GM18861 (cell line): ENCODE results near the gene TCEA2.

Experiments used
- ATAC-seq: cut with Tn5 transposase; IDR thresholded peaks from one replicate; pipeline ENCODE4 v1.9.1; 2021; ENCODE audit not compliant: unreplicated experiment

Gene TCEA2

DNA sequence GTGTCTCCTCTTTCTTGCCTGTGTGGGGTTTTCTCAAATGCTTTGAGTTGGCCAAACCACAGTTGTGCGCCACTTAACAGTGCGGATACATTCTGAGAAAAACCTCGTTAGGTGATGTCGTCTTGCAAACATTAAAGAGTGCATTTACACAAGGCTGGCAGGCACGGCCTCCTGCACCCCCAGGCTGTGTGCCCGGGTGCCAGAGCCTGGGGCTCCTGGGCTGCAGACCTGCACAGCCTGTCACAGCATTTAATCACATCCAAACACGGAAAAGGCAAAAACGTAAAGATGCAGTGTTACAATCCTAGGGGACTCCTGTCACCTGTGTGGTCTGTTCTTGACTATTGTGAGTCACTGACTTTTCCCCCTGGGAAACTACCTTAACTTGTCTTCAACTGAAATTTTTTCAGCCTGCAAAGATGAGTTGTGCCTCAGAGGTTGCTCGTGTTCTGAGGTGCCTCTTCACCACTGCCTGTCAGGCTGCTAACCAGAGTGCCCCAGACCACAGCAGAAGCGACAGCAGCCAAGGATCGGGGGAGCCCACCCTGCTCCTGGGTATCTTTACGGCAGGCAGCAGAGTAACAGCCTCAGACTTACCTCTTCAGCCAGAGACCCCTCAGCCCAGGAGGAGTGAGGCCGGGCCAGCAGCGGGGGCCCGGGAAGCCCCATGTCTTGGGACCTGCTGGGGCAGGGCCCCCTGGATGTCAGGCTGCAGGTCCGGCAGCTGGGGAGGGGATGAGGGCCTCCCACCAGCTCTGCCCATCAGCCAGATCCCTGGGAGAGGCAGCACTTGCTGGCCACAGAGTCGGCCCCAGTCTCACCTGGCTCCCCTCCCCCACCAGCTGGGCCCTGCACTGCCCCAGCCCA is 27.7 kb upstream of the TCEA2 start:
- no peak for ATAC-seq

DNA sequence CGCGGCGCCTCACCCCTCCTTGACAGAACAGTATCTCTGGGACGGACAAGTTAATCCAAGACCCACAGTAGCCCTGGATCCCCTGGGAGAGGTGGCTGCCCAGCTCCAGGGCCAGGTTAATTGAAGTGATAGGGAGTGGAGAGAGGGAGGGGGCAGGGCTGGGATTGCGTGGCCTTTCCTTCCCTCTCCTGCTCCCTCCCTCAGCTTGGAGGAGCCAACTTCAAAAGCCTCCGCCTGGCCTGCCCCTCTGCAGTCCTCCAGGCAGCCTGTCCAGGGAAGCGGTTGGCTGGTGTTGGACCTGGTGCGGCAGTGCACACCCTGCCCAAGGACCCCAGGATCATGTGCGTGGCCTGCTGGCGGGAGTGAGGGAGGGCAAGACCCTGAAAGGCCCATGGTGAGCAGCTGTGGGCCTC is 27.1 kb upstream of the TCEA2 start, which contains the start of gene C20orf204:
Gene C20orf204 (plus strand): TSS at position 250 of the 413 bp plus-strand sequence. CDS start 142 bp downstream, at position 392.
- no peak for ATAC-seq

DNA sequence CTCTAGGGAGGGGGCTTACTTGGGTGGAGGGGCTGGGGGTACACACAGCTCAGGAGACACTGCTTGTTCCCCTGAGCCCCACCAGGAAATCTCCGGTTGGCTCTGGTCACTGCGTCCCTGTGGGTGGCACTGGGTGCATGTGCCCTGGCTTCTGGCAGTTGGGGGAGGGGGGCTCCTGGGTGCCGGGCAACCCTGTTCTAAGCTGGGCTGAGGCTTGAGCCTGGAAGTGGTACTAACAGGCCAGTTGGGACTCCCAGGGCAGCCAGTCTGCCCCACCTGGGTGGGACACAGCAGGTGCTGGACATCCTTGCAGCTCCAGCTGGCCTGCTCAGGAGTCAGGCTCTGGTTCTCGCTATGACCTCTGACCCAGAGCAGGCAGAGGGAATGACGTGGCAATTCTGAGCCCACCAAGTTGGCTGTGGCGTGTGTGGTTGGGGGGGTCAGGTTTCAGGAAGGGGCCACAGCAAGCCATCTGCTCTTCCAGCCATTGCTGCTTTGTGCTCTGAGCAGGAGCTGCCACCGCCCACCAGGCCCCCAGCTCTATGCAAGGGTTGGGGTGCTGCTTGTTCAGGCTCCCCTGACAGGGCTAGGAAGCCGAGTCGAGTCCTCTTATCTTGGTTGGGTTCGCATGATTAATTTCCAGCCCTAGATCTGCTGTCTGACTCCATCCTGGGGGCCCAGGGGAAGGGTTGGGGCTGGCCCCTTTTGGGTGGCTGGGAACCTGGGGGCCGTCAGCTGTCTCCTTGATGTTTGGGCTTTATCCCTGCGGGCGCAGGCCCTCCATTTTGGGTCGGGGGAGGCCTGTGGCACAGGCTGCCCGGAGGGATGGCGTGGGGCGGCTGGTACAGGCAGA is 26.4 kb upstream of the TCEA2 start:
- ATAC-seq: no peak

DNA sequence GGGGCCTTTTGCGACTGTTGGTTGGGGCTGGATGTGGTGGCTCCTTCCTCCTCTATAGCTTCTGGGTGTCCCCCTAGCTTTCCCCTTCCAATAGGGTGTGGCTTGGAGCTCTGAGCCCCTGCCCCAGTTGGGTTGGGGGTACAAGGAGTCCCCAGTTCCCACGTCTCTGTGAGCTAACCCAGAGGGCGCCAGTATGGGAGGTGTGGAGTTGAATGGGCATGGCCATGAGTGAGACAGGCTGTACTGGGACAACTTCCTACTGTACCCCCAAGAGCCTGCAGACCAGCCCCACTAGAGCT is 25.9 kb upstream of the TCEA2 start:
- ATAC-seq: no peak

DNA sequence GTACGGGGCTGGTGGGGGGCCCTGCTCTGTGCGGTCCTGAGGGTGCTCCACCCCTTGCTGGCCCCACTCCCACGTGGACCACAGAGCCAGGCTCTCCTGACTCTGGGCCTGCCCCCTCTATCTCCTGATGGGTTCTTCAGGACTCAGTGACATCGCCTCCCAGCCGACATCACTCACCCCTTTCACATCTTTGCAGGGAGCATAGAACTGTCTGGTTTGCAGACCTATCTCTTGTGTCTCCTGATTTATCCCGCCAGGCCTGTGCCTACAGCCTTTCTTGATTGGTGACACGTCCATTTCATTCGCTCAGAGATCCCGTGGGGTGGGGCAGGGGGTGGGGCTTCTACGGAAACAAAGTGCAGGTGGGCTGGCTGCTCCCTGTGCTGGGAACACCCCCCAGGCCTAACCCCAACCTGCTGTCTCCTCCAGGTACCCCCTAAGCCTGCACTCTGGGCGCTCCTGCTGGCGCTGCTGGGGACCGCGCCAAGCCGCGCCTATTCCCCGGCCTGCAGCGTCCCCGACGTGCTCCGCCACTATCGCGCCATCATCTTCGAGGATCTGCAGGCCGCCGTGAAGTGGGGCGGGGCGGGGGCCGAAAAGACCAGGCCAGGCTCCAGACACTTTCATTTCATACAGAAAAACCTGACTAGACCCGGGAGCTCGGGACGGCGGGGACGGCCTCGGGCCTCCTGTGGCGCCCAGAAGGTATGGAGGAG is 25.3 kb upstream of the TCEA2 start:
- ATAC-seq: no peak

DNA sequence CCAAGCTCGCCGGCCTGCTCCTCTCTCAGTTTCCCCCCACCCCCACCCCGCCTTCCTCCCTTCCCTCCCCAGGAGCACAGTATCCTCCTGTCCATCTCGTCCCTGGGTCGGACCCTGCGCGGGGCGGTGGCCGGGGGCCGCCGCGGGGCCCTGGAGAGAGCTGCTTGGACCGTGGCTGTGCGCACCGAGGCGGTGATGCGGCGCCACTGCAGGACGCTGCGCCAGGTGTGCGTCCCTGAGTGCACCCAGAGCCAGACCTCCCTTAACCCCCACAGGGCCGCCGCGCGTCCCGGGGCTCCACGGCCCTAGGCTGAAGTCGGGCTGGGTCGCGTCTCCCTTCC is 24.8 kb upstream of the TCEA2 start:
- no peak for ATAC-seq

DNA sequence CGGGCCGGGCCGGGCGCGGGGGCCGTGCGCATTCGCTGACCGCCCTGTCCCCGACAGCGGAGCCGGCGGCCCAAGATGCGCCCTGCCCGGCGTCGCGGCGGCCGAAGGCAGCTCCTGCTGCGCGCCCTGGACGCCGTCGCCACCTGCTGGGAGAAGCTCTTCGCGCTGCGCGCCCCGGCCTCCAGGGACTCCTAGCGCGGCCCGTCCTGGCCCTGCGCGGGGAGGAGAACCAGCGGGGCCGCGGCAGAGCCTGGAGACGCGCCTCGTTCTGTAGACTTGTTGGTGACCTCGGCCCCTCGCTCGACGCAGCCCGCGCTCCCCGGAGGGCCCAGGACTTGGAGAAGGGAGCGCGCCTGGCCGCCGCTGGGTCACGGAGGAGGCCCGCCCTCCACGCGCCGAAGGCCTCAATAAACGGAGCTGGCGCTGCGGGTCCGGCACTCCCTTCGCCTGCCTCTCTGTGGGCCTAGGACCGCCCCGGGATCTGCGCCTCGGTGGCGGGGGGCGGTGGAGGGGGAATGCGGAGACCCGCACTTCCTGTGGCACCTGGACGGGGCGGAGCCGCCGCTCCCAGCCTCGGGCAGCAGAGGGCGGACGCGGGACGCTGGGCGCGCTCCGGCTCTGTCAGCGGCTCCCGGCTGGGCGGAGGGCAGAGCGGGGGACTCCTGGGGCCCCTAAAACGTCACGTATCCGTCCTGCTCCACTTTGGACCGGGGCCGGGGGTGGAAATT is 24.3 kb upstream of the TCEA2 start:
- ATAC-seq: no peak

DNA sequence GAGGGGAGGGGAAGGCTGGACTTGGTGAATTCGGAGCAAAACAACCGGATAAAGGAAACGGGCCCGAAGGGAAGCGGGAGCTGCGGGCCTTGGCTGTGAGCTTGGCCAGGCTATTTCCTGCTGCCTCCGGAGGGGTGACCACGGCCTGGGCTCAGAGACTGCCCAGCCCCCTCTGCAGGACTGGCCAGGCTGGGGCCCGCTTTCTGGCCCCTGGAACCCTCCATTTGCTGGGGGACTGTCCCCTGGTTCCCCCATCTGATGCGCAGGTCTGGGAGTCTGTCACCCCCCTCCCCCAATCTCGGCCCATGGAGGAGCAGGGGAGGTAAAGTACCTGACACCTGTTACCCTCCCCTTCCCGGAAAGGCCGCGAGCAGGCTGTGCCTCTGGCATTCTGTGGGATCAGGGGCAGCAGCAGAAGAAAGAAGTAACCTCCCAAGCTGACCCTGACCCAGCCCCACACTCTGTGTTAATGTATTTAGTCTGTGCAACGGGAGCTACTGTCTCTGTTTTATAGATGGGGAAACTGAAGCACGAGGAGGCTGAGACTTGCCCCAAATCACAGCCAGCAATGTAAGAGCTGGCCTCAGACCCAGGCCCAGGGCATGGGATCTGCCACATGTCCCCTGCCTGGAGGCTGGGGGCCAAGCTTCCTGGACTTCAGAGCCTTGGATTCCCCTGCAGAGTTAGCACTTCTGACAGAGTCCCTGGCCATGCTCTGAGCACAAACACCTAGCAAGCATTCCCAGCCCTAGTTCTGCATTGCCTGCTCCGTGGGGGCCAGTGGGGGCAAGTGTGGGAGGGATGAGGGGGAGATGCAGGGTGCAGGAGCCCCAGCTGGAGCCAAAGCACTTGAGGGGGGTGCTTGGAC is 23.5 kb upstream of the TCEA2 start:
- ATAC-seq: no peak

DNA sequence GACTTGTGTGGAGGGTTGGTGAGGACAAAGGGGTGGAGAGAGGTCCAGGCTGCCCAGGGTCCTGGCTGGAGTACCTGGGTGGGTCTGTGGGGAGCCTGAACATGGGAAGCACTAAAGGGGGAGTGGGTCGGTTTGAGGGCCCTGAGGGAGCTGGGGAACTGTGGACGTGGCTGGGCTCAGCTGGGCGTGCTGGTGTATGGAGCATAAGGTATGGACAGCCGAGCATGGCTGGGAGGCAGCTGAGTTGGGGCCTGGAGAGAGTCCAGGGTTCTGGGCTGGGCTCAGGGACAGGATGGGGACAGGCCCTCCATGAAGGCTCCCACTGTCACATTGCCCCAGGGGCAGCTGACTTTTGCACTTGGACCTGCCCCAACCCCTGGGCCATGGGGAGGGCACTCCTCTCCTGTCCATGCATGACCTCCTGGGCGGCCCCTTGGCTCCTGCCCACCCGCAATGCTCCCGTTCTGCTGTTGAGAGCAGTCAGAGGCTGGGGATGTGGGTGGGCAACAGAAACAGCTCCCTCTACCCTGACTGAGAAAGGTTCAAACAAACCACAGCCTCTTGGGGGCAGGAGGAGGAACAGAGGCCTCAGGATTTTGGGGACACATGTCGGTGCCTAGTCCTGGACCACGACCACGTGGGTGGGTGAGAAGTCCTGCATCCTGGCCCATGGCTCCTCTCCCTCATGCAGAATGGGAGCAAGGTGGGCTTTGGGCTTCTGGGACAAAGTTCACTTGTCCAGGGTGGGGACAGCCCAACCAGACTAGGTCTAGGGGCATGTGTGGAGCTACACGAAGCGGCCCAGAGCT is 22.6 kb upstream of the TCEA2 start:
- ATAC-seq: no peak

DNA sequence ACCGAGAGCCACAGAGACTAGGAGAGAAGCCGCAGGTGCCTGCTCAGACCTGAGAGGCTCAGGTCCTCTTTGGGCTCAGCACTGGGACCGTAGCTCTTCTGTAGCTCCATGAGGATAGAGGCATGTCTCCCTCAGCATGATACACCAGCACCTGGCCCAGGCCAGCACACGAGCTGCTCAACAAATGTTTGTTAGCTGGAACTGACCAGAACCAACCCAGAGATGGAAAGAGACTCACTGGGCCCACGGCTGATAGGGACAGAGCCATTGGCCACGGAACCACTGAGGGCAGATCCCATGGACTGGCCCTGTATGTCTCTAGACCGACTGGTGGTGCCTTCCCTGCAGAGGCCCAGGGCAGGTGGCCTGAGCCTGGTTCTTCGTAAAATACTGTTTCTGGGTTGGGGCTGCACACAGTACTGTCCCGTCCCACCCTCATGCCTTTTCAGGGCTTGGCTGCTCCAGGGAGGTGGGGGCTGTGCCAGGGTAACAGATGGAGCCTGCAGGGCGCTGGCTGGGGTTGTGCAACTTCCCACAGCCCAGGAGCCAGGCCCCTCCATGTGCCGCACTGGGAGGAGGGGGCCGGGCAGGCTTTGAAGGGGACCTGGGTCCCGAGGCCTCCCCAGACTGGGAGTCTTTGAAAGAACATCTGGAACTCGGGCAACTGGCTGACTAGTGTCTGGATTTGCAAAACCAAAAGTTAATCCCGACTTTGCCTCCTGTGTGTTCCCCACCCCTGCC is 21.8 kb upstream of the TCEA2 start:
- no peak for ATAC-seq

DNA sequence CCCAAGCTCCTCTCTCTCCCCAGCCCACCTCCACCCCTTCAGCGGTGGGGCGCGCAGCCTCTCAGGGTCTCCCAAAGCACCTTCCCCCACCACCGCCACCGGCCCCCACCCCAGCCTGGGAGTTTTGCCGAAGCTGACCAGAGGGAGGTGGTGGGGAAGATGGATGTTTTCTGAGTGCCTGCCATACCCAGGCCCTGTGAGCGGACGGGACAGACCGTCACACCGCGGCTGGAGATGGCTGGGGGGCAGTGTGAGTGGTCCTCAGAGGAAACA is 21.3 kb upstream of the TCEA2 start:
- no peak for ATAC-seq

DNA sequence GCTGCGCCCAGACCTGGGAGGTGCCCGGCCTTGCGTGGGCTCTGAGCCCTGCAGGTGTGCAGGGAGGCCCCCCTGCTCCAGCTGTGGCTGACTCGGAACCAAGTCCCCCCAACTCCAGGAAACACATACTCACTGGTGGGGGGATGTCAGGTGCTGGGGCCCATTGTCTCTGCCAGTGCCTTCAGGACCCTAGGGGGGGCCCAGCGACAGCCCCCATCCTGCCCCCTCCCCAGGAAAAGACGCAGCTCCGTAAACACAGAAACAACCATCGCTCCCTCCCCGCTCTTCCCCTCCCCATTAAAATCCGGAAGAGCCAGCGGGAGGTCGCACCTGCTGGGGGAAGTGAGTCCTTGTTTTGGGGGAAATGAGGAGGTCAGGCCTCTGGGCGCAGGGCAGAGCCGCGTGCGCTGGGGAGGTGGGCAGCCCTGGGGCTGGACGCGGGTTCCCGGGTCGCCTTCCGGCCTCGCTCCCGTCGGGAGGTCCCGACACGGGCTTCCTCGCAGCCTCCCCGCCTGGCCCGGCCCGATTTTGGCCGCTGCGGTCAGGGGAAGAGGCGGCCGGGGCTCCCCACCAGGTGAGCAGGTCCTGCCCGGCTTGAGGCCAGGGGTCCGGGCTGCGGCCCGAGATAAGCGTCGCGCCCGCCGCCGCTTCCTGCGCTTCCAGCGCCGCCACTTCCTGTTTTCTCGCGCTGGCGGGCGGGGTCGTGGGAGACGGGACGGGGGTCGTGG is 20.8 kb upstream of the TCEA2 start:
- no peak for ATAC-seq

DNA sequence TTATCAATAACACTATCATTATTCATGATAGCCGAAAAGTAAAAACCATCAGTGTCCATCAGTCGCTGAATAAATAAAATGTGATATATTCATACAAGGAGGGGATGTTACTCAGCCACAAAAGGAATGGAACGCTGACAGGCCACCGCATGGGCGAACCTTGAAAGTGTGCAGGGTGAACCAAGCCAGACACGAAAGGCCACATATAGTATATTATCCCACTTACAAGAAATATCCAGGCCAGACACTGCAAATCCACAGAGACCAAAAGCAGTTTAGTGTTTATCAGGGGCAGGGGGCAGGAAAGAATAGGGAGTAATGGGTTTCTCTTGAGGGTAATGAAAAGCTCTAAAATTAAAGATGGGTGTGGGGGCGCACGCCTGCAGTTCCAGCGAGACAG is 19.2 kb upstream of the TCEA2 start:
- no peak for ATAC-seq

DNA sequence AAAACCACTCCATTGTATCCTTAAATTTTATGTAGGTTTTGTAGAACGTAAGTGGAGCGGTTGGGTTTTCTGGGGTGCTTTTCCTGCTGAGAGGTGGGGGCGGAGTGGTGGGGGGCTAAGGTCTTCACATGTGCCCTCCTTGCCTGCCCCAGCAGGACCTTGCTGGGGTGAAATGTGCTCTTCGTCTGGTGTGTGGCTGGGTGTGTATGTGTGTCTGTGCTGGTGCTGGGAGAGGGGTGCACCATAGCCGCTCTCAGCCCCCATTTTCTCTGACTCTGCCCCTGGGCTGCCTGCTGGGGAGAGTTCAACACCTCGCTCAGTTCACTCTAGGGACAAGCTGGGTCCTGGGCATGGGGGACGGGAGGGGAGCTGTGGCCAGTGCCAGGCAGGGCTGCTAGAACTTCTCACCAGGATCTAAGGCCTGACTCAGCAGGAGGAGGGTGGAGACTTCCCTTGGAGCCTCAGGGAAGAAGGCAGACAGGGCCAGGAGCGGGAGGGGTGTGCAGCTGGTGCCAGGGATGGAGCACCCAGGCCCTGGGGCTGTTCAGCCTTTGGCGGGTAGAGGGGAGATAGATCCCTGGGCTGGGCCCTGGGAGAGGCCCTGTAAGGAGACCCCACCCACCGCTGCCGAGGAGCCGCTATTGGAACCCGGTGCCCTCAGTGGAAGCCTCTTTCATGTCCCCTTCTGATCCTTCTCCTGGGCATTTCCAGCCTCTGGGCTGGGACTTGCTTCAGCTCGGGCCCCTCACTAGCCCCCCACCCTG is 18.3 kb upstream of the TCEA2 start:
- no peak for ATAC-seq

DNA sequence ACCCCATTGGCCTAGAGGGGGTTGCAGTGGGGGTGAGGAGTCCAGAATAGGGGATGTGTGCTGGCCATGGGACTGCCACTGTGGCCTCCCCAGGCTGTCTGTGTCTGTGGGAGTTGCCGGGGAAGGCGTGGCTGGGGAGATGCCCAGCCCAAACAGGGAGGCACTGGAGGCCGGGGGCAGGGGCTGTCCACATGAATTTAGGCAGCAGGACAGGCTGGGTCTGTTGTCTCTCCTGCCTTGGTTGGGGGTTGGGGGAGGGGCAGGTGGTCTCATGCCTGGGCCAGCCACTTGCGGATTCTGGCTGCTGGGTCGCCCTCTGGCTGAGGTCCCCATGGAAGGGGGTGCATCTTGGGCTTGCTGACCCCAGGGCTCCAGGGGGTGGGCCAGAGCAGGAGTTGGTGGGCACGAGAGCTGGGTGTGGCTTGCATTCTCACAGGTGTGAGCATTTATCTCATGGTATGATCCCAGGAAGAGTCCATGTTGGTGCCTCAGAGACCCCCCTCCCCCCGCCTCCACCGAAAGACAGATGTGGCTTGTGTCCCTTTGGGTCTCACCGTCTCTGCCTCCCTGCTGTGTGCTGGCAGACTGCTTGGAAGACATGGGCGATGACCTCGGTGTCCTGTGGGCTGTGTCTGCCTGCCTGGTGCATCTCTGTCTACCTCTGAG is 17.5 kb upstream of the TCEA2 start:
- no peak for ATAC-seq

DNA sequence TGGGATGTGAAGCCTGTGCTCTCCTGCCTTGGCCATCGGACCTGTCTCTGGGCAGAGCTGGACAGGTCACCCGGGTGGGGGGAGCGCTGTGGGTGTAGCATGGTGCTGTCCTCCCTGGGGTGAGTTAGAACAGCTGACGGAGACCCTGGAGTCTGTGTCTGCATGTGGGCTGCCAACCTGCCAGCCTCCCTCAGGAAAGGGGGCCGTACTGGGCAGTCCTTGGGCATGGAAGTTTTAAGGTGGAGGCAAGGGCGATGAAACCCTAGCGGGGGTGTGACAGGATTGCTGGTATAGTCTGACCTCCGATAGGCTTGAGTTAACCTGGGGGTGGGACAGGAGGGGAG is 16.0 kb upstream of the TCEA2 start:
- ATAC-seq: no peak

DNA sequence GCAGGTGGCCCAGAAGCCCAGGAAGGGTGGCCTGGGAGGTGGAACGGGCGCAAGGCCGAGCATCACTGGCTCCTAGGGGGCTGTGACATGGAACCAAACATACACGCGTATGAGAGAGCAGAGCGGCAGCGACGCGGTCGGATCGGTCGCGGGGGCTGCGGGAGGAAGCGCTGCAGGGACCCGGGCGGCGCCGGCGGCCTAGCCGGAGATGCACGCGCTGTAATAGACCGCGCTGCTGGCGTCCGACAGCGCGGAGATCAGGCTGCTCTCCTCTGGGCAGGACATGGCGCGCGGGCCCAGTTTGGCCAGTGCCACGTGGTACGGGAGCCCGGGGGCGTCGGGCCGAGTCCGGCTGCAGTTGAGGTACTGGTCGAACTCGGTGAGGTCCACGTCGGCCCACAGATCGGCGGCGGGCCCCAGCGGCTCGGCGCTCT is 15.0 kb upstream of the TCEA2 start:
- ATAC-seq: no peak
